Adrenal gland (tissue), 12 donors: Measurements from ENCODE around the gene CHN2. TPM values are rescaled to one million over a fixed set of nuclear protein-coding genes. Genes with fewer than 3 reads are reported as not detected.

Source experiments
- DNase-seq, 7 donors: peaks; one replicate each; pipeline ENCODE4 v3.0.0-alpha.2; 2019 to 2020
- H3K27ac ChIP-seq, 5 donors: fragments of 200-600 bp; sonication (generic) in 4 of 5; 1 replicate in 3 of 5; 2 replicates in 2 of 5; pipeline versions ENCODE4 v1.5.1 to v1.8.0; 2016 to 2020; ENCODE audit warnings: mild to moderate bottlenecking in 1 of 5
- H3K27me3 ChIP-seq: fragments of 200-600 bp; 2 replicates; pipeline ENCODE4 v1.8.0; 2021
- H3K36me3 ChIP-seq, 2 donors: fragments of 200-600 bp; replicated peaks in 1 of 2; 1 replicate in 1 of 2; 2 replicates in 1 of 2; pipeline versions ENCODE4 v1.5.1 to v1.8.0; 2018 to 2022
- H3K4me1 ChIP-seq, 2 donors: fragments of 200-600 bp; replicated peaks in 1 of 2; 1 replicate in 1 of 2; 2 replicates in 1 of 2; pipeline versions ENCODE4 v1.5.1 to v1.8.0; 2018 to 2021
- H3K4me3 ChIP-seq, 4 donors: fragments of 200-600 bp; sonication (generic) in 3 of 4; one replicate each; pipeline ENCODE4 v1.5.1; 2016 to 2018
- H3K9me3 ChIP-seq, 3 donors: fragments of 200-600 bp; sonication (generic) in 1 of 3; replicated peaks in 1 of 3; 1 replicate in 2 of 3; 2 replicates in 1 of 3; pipeline versions ENCODE4 v1.5.1 to v1.8.0; 2016 to 2021
- POLR2A ChIP-seq, 2 donors: fragments of 450-650 bp; IDR thresholded peaks; one replicate each; pipeline ENCODE4 v1.6.1; 2017; ENCODE audit warnings: antibody characterized with exemption in 2 of 2, mild to moderate bottlenecking in 2 of 2, moderate library complexity in 1 of 2
- WGBS, 4 donors: extraction: QIAGEN DNeasy Blood & Tissue Kit in 2 of 4; methylation state at CpG; one replicate each; pipeline versions ENCODE4 v1.1.5 to v1.1.7; 2013 to 2017; 5-methylcytosine and 5-hydroxymethylcytosine counted together
- intact Hi-C, 2 donors: fragments of 100-400 bp; cut with DNase I; formaldehyde crosslinking; loops; one replicate each; pipeline versions ENCODE4 v1.14.1 to v1.15.0; 2022 to 2023
- polyA plus RNA-seq, 3 donors: library from polyadenylated mRNA; stranded (reverse); fragments of 200-250 nt in 2 of 3; fragments of 350-450 nt in 1 of 3; fragmentation: Illumina TruSeq in 1 of 3; extraction: RNeasy Lipid Tissue Mini Kit (QIAGEN cat#74804) in 1 of 3; gene quantifications; one replicate each; pipeline ENCODE4 v1.2.3, GENCODE V29; 2013 to 2014
- total RNA-seq, 9 donors: library from RNA; depleted of rRNA in 4 of 9; stranded (reverse); fragments of >200 nt in 4 of 9; fragments of 120-200 nt in 1 of 9; fragmentation: NEBNext Ultra II Directional in 1 of 9; extraction: Animal tissue kit (Norgen Biotek cat#: 25700) in 1 of 9; gene quantifications; one replicate each; pipeline versions ENCODE4 v1.1.0 to v1.2.4, GENCODE V29; 2013 to 2023
- TF ChIP-seq, protein P1 (sequence below), 6 experiments: fragments of 450-650 bp in 4 of 6; fragments of 200-600 bp in 2 of 6; sonication (generic) in 1 of 6; IDR thresholded peaks; 1 replicate in 5 of 6; 2 replicates in 1 of 6; pipeline versions ENCODE4 v1.5.1 to v1.8.0; 2016 to 2021; ENCODE audit warnings: antibody characterized with exemption in 6 of 6, mild to moderate bottlenecking in 2 of 6, moderate library complexity in 1 of 6
- donor health status: healthy with polysubstance abuse.
- donor health status: Bipolar disorder and iron deficiency.
- donor health status: DM: yes; HTN: yes; CAD: no.
- donor health status: DM: no; HTN: no; CAD: no.
- donor health status: DM: no; HTN: no; CAD: no.
- donor health status: DM: yes; HTN: yes; CAD: no.

CHN2 gene
- total and polyA plus RNA-seq, 12 donors, result 2.7 to 35.4 (median 11.5) TPM

DNA sequence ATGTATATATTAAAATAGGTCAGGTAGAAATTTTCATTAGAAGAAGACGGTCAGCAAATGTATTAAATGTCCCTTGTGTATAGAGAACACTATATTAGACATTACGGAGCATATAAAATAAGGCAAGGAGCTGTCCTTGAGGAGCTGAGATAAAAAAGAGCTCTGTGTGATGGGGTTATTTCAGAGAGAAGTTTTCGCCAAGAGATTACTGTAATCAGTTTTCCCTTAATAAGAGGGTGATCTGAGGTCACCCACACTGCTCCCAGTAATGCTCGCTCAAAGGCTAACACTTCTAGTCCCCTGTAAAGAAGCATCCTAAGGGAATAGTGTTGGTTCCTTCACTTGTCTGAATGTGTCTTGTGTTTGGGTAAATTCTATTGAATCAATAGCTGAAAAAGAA lies 282.3 kb downstream of the CHN2 start:
- intact Hi-C loops, result no loop called here
- no peak for DNase-seq
- no peaks in the 10 kb centered on the region for H3K9me3 ChIP-seq
- H3K4me1 ChIP-seq, result no peaks in the 10 kb centered on the region
- no peaks in the 10 kb centered on the region for H3K36me3 ChIP-seq
- no peaks in the 10 kb centered on the region for H3K27me3 ChIP-seq
- H3K27ac ChIP-seq, result no peak overlapping the region
- no peak overlapping the region for H3K4me3 ChIP-seq
- WGBS, 4 donors, result 34 to 58% (median 47%) methylated on average over 4 of the region's 4 CpGs
- TF ChIP-seq, protein P1, sequence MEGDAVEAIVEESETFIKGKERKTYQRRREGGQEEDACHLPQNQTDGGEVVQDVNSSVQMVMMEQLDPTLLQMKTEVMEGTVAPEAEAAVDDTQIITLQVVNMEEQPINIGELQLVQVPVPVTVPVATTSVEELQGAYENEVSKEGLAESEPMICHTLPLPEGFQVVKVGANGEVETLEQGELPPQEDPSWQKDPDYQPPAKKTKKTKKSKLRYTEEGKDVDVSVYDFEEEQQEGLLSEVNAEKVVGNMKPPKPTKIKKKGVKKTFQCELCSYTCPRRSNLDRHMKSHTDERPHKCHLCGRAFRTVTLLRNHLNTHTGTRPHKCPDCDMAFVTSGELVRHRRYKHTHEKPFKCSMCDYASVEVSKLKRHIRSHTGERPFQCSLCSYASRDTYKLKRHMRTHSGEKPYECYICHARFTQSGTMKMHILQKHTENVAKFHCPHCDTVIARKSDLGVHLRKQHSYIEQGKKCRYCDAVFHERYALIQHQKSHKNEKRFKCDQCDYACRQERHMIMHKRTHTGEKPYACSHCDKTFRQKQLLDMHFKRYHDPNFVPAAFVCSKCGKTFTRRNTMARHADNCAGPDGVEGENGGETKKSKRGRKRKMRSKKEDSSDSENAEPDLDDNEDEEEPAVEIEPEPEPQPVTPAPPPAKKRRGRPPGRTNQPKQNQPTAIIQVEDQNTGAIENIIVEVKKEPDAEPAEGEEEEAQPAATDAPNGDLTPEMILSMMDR (IDR thresholded peaks at IDR 0.05), result no peak
- TF ChIP-seq POLR2A (IDR thresholded peaks at IDR 0.05), result no peak

DNA sequence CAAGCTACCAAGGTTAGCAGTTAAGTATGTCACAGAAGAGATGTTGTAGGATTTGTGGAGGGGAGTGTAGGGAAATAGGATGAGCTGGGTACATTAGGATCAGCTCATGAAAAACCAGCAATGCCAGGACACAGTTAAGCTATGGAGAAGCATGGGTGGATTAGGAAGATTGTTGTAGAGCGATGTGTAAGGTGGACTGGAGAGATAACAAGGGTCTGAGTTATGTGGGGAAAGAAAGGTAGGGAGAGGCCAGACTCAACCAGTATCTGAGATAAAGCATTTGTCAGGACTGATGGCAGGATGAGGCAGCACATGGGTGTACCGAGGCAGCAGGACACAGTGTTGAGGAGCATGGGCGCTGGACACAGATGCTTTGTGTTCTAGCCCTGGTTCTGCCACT lies 283.7 kb downstream of the CHN2 start:
- H3K27me3 ChIP-seq, result no peaks in the 10 kb centered on the region
- peak overlapping the region in 1 of 5 donors; percentile 76 for H3K27ac ChIP-seq
- no peak for DNase-seq
- intact Hi-C loops, result no loop called here
- TF ChIP-seq, protein P1 (IDR thresholded peaks at IDR 0.05), result no peak
- no peak for TF ChIP-seq POLR2A (IDR thresholded peaks at IDR 0.05)
- no peaks in the 10 kb centered on the region for H3K9me3 ChIP-seq
- H3K4me3 ChIP-seq, result no peak overlapping the region
- 82 to 97% (median 90%) methylated on average over 3 of the region's 3 CpGs for WGBS, 4 donors
- no peaks in the 10 kb centered on the region for H3K4me1 ChIP-seq
- no peaks in the 10 kb centered on the region for H3K36me3 ChIP-seq

DNA sequence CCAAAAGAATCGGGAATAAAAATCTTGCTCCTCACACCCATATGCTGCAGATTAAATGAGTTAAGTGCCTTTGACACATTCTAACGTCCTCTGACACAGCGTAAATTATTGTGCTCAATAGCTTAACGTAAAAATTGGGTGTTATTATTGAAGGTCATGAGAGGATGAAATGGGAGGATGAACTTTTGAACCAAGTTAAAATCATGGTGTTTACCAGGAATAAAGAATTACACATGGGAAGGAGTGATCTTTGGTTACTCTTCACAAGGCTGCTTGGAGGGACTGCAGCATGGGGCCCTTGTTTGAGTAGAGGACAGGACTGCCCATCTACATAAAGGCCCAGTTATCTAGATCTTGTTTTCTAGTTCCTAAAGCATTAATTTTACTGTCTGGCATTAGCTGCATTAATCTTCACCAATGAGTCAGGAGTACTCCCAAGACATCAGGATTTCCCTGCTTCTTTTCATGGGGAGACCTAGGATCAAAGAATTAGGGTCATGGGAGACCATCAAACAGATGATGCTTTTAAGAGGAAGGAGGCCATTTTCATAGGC lies 284.2 kb downstream of the CHN2 start:
- Histone ChIP-seq H3K36me3 (no peaks in the 10 kb centered on the region), H3K27ac (peak overlapping the region in 1 of 5 donors; percentile 76), H3K27me3 (no peaks in the 10 kb centered on the region), H3K9me3 (no peaks in the 10 kb centered on the region), H3K4me1 (no peaks in the 10 kb centered on the region), H3K4me3 (no peak overlapping the region)
- intact Hi-C loops, result no loop called here
- no peak for TF ChIP-seq POLR2A (IDR thresholded peaks at IDR 0.05)
- TF ChIP-seq, protein P1 (IDR thresholded peaks at IDR 0.05), result no peak
- no peak for DNase-seq
- whole genome bisulfite sequencing, 4 donors, result 72 to 88% (median 86%) methylated on average over 4 of the region's 4 CpGs

DNA sequence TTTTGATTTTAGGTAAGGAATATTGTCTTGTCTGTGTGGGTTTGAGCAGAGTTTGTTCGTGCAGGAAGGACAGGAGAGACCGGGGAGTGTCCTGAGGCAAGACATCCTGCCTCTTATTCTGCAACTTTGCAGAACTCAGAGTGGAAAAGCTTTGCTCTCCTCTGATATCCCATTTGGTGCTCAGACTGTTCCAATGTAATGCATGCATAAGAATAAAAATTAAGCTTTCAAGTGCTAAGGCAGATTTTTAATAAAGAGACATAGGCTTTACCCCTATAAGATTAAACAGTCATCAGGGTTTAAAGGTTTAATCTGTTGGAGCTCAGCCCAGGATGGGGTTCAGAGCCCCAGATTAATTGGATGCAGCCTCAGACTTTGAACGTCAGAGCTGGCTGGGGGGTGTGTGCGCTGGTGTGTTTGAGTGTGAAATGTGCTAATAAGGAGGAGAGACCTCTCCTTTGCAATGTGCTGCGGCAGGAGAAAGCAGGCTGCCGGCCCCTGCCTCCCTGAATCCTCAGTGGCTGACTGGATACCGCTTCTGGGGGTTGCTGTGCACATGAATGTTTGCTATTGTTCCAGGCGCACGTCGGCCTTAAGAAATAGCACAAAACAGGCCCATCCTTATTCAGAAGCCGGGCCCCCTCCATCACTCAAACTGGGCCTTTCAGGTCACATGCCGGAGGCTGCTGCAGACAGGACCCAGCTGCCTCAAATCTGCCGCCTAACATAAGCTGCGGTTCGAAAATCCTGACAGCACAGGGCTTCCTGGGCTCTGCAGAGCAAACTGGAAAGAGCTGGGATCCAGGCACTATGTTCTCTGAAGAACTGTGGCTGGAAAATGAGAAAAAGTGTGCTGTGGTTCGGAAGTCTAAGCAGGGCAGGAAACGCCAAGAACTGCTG lies 285.0 kb downstream of the CHN2 start:
- TF ChIP-seq, protein P1 (IDR thresholded peaks at IDR 0.05), result no peak
- TF ChIP-seq POLR2A (IDR thresholded peaks at IDR 0.05), result no peak
- intact Hi-C loops, result no loop called here
- DNase-seq, result peak in 3 of 7 donors; percentile 28 to 60 (median 41)
- Histone ChIP-seq H3K4me1 (no peaks in the 10 kb centered on the region), H3K36me3 (no peaks in the 10 kb centered on the region), H3K9me3 (no peaks in the 10 kb centered on the region), H3K4me3 (peak overlapping the region in 1 of 4 donors; percentile 35), H3K27me3 (no peaks in the 10 kb centered on the region), H3K27ac (peak overlapping the region in 2 of 5 donors; percentile 2 to 76)
- 59 to 80% (median 67%) methylated on average over 11 to 17 of the region's 17 CpGs for WGBS, 4 donors
